Karpas-422 (cell line): Measurements from ENCODE around the gene CPS1. TPM values are rescaled to one million over a fixed set of nuclear protein-coding genes. Genes with fewer than 3 reads are reported as not detected.
A peak's percentile ranks its signal among the peaks of the same experiment; 100 is the strongest.

ENCODE experiments used
- DNase-seq: peaks from one replicate; pipeline ENCODE4 v3.0.0-alpha.2; 2015
- H2AFZ ChIP-seq: fragments of 200-600 bp; sonication (generic); 2 replicates; pipeline ENCODE4 v1.6.1; 2014; ENCODE audit warnings: antibody characterized with exemption, low read length, mixed read lengths
- H3K27ac ChIP-seq: fragments of 200-600 bp; sonication (generic); 2 replicates; pipeline ENCODE4 v1.5.1; 2014; ENCODE audit warnings: mild to moderate bottlenecking, low read length, moderate library complexity
- H3K27me3 ChIP-seq: fragments of 200-600 bp; sonication (generic); 2 replicates; pipeline ENCODE4 v1.6.1; 2014; ENCODE audit warnings: low read length, mixed read lengths
- H3K36me3 ChIP-seq: fragments of 200-600 bp; sonication (generic); 2 replicates; pipeline ENCODE4 v1.6.1; 2014; ENCODE audit warnings: low read length, mixed read lengths; ENCODE audit not compliant: insufficient read depth
- H3K4me1 ChIP-seq: fragments of 200-600 bp; sonication (generic); 2 replicates; pipeline ENCODE4 v1.6.1; 2014; ENCODE audit warnings: mild to moderate bottlenecking, low read length, mixed read lengths
- H3K4me2 ChIP-seq: fragments of 200-600 bp; sonication (generic); 2 replicates; pipeline ENCODE4 v1.6.1; 2014; ENCODE audit warnings: low read length, low read depth, mild to moderate bottlenecking; ENCODE audit not compliant: poor library complexity, severe bottlenecking
- H3K4me3 ChIP-seq: fragments of 200-600 bp; sonication (generic); 2 replicates; pipeline ENCODE4 v1.5.1; 2014; ENCODE audit warnings: mild to moderate bottlenecking, antibody characterized with exemption, low read length, mixed read lengths
- H3K79me2 ChIP-seq: fragments of 200-600 bp; sonication (generic); 2 replicates; pipeline ENCODE4 v1.6.1; 2014; ENCODE audit warnings: mild to moderate bottlenecking, low read length, mixed read lengths
- H3K9ac ChIP-seq: fragments of 200-600 bp; sonication (generic); 2 replicates; pipeline ENCODE4 v1.6.0; 2014; ENCODE audit warnings: low read length
- H3K9me2 ChIP-seq: fragments of 200-600 bp; sonication (generic), shearing (Covaris generic); replicated peaks from 2 replicates; pipeline ENCODE4 v1.6.0; 2014; ENCODE audit warnings: mild to moderate bottlenecking, low read length, moderate library complexity; ENCODE audit not compliant: insufficient read depth
- H3K9me3 ChIP-seq: fragments of 300-700, 200-600 bp; sonication (generic); 2 replicates; pipeline ENCODE4 v1.6.1; 2014; ENCODE audit warnings: low read length, mixed read lengths
- H4K20me1 ChIP-seq: fragments of 200-600 bp; sonication (generic); 2 replicates; pipeline ENCODE4 v1.6.1; 2014; ENCODE audit warnings: mild to moderate bottlenecking, antibody characterized with exemption, low read length, low read depth; ENCODE audit not compliant: insufficient read depth
- total RNA-seq: library from RNA; depleted of rRNA; stranded (reverse); fragments of >200 nt; shearing (Covaris generic); gene quantifications from 2 replicates; pipeline ENCODE4 v1.2.3, GENCODE V29; 2014; ENCODE audit warnings: low replicate concordance

The CPS1 gene
- total RNA-seq, 1 experiment from 2014 or later = 5.0 TPM

DNA sequence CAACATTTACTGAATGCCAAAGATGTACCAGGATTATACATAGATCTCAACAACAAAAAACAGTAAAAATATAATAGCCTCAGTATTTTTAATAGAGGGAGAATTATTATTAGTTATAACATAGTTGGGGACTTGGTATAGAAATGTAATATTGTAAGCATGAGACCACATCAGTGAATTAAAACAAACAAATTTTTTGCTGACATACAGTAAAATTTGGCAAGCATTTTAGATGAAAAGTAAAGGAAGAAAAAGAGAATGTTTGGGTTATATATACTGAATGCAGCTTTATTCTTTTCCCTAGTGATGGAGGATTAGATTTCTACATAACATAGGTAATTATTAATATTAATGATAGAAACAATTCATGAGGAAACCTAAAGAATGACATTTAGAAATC, 10.9 kb downstream of the CPS1 start:
- H2AFZ ChIP-seq = no peak overlapping the region
- no peak overlapping the region for H3K9ac ChIP-seq
- H4K20me1 ChIP-seq = no peaks in the 10 kb centered on the region
- H3K36me3 ChIP-seq = no peaks in the 10 kb centered on the region
- no peak for DNase-seq
- H3K9me2 ChIP-seq = no peaks in the 10 kb centered on the region
- H3K27ac ChIP-seq = no peak overlapping the region
- H3K4me1 ChIP-seq = no peaks in the 10 kb centered on the region
- no peaks in the 10 kb centered on the region for H3K79me2 ChIP-seq
- H3K4me3 ChIP-seq = no peak overlapping the region
- H3K4me2 ChIP-seq = no peak overlapping the region
- H3K27me3 ChIP-seq = no peaks in the 10 kb centered on the region
- no peaks in the 10 kb centered on the region for H3K9me3 ChIP-seq

DNA sequence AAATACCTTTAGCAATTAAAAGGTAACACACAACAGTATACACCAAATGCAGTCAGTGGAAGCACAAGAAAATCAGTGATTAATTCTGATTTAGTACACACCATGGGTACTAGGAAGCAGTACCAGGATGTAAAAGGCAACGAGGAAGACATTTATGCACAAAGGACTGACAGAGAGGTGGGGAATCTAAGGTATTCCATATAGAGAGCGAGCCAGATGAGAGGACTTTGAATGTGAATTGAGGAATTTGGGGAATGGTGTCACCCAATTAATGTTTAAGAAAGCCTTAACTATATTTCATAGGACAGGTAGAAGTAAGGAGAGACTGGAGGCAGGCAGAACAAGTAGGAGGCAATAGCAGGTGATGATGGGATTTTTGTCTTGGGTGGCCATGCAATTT, 11.7 kb downstream of the CPS1 start:
- no peaks in the 10 kb centered on the region for H3K9me3 ChIP-seq
- no peak overlapping the region for H3K27ac ChIP-seq
- no peak overlapping the region for H3K4me3 ChIP-seq
- DNase-seq = no peak
- H3K36me3 ChIP-seq = no peaks in the 10 kb centered on the region
- H2AFZ ChIP-seq = no peak overlapping the region
- H3K79me2 ChIP-seq = no peaks in the 10 kb centered on the region
- H3K9me2 ChIP-seq = no peaks in the 10 kb centered on the region
- H4K20me1 ChIP-seq = no peaks in the 10 kb centered on the region
- no peak overlapping the region for H3K9ac ChIP-seq
- H3K4me1 ChIP-seq = no peaks in the 10 kb centered on the region
- no peak overlapping the region for H3K4me2 ChIP-seq
- no peaks in the 10 kb centered on the region for H3K27me3 ChIP-seq

DNA sequence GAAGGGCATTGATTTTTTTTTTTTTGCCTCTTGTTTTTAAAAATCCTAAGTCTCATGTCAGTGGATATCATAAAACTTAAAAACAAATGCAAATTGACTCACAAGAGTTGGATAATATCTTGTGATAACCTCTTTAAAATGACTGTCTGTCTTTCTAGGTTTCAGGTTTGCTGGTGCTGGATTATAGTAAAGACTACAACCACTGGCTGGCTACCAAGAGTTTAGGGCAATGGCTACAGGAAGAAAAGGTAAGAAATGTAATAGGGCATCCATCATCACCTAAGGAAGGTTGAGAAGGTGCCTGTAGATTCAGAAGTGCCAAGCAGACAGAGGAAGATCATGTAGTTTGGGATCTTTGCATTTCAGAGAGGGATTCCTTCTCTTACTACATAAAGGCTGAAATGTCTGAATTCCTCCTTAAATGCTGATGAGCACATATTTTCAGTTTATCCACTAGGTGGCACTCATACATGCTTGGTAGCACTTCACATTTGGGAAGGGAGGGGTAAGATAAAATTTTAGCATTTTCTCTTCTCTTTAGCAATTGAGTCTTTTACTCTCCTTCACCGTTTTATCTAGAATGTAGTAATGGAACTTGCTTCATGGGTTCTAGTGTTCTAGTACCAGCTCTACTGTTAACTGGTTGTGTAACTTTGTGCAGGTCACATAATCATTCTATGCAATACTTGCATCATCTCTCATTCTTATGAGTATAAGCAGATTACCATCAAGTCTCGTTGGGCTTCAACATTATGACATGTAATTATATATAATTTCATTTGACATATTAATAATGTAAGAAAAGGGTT, 21.1 kb downstream of the CPS1 start:
- Histone ChIP-seq H3K79me2 (no peaks in the 10 kb centered on the region), H2AFZ (no peak overlapping the region), H3K4me2 (no peak overlapping the region), H3K36me3 (no peaks in the 10 kb centered on the region), H4K20me1 (no peaks in the 10 kb centered on the region), H3K4me1 (no peaks in the 10 kb centered on the region), H3K4me3 (no peak overlapping the region), H3K9ac (no peak overlapping the region), H3K9me3 (no peaks in the 10 kb centered on the region), H3K27me3 (no peaks in the 10 kb centered on the region), H3K9me2 (no peaks in the 10 kb centered on the region), H3K27ac (no peak overlapping the region)
- peak; percentile 81 for DNase-seq

DNA sequence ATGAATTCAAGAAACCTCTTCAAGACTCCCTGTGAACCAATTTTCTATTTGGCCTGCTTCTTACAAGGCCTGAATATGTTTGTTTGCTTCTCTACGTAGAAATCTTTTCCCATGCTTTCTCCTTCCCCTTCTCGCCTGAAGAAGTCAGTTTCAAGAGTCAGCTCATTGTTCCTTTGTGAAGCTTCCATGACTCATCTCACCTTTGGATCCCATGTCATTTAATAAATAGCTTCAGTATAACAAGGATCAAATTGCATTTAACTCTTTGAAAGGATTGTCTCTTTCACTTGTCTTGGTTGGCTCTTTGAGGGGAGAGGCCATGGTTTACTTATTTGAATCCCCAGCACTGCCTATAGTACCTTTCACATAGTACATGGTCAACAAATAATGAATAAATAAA, 28.4 kb downstream of the CPS1 start:
- H3K27me3 ChIP-seq = no peaks in the 10 kb centered on the region
- 0 out of 2 replicates have a peak, but pooled peaks cover 2% of the 10 kb centered on the region for H3K9me2 ChIP-seq
- no peak for DNase-seq
- H3K4me1 ChIP-seq = no peaks in the 10 kb centered on the region
- H3K27ac ChIP-seq = no peak overlapping the region
- no peaks in the 10 kb centered on the region for H3K36me3 ChIP-seq
- no peaks in the 10 kb centered on the region for H4K20me1 ChIP-seq
- H3K9me3 ChIP-seq = no peaks in the 10 kb centered on the region
- H3K4me2 ChIP-seq = no peak overlapping the region
- no peaks in the 10 kb centered on the region for H3K79me2 ChIP-seq
- H2AFZ ChIP-seq = no peak overlapping the region
- no peak overlapping the region for H3K4me3 ChIP-seq
- no peak overlapping the region for H3K9ac ChIP-seq

DNA sequence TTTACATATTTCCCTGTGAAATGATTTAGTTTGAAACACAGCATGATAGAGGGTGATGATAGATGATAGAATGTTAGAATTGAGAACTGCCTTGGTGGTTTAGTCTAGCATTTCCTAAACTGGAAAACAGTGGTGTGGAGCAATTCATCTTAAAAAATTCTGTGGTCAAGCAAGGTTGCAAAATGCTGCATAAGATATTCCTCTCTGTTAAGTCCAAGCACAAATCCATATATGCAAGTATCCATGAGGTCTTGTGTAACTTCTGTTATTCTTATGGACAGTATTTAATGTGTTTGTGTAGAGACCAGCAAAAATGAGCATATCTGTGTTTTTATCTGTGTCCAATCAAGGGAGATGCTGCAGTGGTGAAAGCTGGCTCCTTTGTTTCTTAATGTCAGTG, 30.0 kb downstream of the CPS1 start:
- H3K9me3 ChIP-seq = no peaks in the 10 kb centered on the region
- 0 out of 2 replicates have a peak, but pooled peaks cover 2% of the 10 kb centered on the region for H3K9me2 ChIP-seq
- no peaks in the 10 kb centered on the region for H3K79me2 ChIP-seq
- H3K4me2 ChIP-seq = no peak overlapping the region
- no peaks in the 10 kb centered on the region for H3K4me1 ChIP-seq
- no peak overlapping the region for H2AFZ ChIP-seq
- H4K20me1 ChIP-seq = no peaks in the 10 kb centered on the region
- H3K9ac ChIP-seq = no peak overlapping the region
- H3K27ac ChIP-seq = no peak overlapping the region
- no peaks in the 10 kb centered on the region for H3K27me3 ChIP-seq
- H3K4me3 ChIP-seq = no peak overlapping the region
- no peaks in the 10 kb centered on the region for H3K36me3 ChIP-seq
- DNase-seq = no peak

DNA sequence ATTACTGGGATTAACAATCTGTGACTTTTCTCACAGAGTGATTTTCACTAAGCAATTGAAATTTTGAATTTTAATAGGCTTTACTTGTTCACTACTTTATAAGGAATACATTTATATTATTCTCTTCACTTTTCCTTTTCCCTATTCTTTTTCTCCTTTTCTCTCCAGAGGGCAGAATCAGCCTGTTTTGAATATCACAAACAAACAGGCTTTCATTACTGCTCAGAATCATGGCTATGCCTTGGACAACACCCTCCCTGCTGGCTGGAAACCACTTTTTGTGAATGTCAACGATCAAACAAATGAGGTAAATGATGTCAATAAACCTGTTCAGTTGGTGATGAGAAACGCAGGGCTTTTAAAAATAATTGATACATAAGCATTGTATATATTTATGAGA, 35.3 kb downstream of the CPS1 start:
- H3K9me3 ChIP-seq = no peaks in the 10 kb centered on the region
- H4K20me1 ChIP-seq = no peaks in the 10 kb centered on the region
- H3K27ac ChIP-seq = no peak overlapping the region
- 0 out of 2 replicates have a peak, but pooled peaks cover 2% of the 10 kb centered on the region for H3K9me2 ChIP-seq
- no peak overlapping the region for H2AFZ ChIP-seq
- DNase-seq = no peak
- no peak overlapping the region for H3K4me2 ChIP-seq
- no peaks in the 10 kb centered on the region for H3K36me3 ChIP-seq
- H3K27me3 ChIP-seq = no peaks in the 10 kb centered on the region
- H3K4me1 ChIP-seq = no peaks in the 10 kb centered on the region
- no peak overlapping the region for H3K9ac ChIP-seq
- H3K79me2 ChIP-seq = no peaks in the 10 kb centered on the region
- no peak overlapping the region for H3K4me3 ChIP-seq

DNA sequence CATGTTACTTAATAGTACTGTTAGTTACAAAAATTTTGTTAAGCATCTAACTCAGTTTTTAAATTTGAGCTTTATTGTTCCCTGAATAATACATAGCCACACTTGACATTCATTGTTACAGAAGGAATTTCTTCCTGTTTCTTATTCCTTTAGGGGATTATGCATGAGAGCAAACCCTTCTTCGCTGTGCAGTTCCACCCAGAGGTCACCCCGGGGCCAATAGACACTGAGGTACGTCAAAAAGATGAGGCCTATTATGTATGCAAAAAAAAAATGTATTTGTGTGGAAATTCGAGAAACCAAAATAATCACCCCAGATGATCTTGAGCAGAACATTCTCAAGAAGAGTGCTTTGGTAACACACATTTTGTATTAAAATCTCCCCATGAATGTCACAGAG, 36.3 kb downstream of the CPS1 start:
- no peak overlapping the region for H3K9ac ChIP-seq
- no peaks in the 10 kb centered on the region for H4K20me1 ChIP-seq
- H2AFZ ChIP-seq = no peak overlapping the region
- no peaks in the 10 kb centered on the region for H3K27me3 ChIP-seq
- H3K36me3 ChIP-seq = no peaks in the 10 kb centered on the region
- no peak overlapping the region for H3K4me2 ChIP-seq
- no peak overlapping the region for H3K4me3 ChIP-seq
- no peak overlapping the region for H3K27ac ChIP-seq
- H3K9me3 ChIP-seq = no peaks in the 10 kb centered on the region
- no peaks in the 10 kb centered on the region for H3K79me2 ChIP-seq
- DNase-seq = no peak
- no peaks in the 10 kb centered on the region for H3K4me1 ChIP-seq
- H3K9me2 ChIP-seq = 0 out of 2 replicates have a peak, but pooled peaks cover 2% of the 10 kb centered on the region

DNA sequence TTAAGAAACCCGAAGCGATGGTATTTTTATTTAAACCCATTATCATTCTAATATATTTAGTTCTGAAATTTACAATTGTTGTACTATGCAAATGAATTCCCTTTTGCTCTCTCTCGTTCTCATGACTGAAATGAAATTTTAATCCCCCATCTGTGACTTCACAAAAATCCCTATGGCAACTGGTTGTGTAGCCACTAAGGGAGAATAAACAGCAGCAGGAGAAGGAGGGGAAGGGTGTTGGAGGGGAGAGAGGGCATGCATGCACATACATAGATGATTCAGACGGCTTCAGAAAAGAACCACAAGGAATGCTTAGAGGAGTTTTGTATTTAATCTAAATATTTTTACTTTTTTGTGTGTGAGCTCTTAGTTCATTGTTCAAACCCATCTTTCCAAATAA, 36.8 kb downstream of the CPS1 start:
- Histone ChIP-seq H3K4me3 (no peak overlapping the region), H3K36me3 (no peaks in the 10 kb centered on the region), H3K9me2 (0 out of 2 replicates have a peak, but pooled peaks cover 2% of the 10 kb centered on the region), H3K4me2 (no peak overlapping the region), H3K4me1 (no peaks in the 10 kb centered on the region), H3K27ac (no peak overlapping the region), H3K9me3 (no peaks in the 10 kb centered on the region), H3K79me2 (no peaks in the 10 kb centered on the region), H2AFZ (no peak overlapping the region), H3K27me3 (no peaks in the 10 kb centered on the region), H3K9ac (no peak overlapping the region), H4K20me1 (no peaks in the 10 kb centered on the region)
- DNase-seq = no peak
